22Rv1 (cell line): ENCODE results near the gene EDIL3.

Experiments used
- CTCF ChIP-seq: fragments of 450-650 bp; IDR thresholded peaks from 2 replicates; pipeline ENCODE4 v1.5.1; 2017; ENCODE audit warnings: mild to moderate bottlenecking
- ZFX ChIP-seq: fragments of 450-650 bp; IDR thresholded peaks from 2 replicates; pipeline ENCODE4 v1.6.1; 2017; ENCODE audit warnings: antibody characterized with exemption, borderline replicate concordance

GRCh38 chr5:84378961-84379360, 5.7 kb downstream of the EDIL3 start:
- no peak for TF ChIP-seq CTCF
- TF ChIP-seq ZFX: no peak
